GM19238 (cell line): ENCODE measurements around the gene UBE2QL1.

Experiments
- DNase-seq: peaks from one replicate; pipeline ENCODE4 v3.0.0; 2011; ENCODE audit warnings: low spot score; ENCODE audit not compliant: insufficient read length

The UBE2QL1 gene

DNA sequence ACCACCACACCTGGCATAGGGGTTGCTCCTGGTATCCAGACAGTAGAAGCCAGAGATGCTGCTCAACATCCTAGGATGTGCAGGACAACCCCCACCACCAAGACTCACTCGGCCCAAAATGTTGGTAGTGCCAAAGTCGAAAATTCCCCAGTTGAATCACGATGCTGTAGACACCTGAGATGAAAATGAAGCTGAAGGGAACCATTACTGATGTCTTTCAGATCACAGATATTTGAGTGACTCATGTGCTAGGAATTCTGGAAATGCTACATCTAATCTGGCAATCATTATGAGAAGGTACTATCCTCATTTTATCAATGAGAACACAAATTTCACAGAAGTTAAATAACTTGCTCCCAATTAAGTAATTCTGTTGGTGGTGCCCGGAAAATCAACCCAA is 21.0 kb upstream of the UBE2QL1 start:
- DNase-seq: no peak

DNA sequence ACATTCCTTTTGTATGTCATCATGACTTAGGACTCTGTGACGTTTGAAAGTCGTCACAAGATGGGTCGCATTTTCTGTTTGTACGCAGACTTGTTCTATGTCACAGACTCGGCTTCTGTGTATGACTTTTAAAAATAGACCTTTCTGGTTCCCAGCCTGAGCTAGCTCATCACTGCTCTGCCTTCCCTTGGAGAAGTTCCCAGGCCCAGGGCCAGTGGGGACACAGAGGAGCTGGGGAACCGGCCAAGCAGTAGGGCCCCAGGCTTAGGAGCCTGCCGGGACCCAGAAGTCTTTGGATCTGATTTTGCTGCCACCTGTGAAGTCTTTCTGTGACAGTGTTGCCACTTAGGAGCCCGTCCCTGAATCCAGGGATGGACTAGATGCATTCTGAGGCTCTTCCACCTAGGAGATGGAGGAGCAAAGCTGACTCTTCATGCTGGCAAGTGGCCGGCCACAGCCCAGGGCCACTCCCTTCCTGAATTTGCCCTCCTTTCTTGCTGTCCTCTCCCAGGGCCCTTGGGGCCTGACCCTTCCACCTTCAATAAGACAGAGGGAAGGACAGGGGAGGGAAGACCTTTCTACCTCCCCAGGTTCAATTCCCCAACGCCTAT is 18.1 kb upstream of the UBE2QL1 start:
- no peak for DNase-seq

DNA sequence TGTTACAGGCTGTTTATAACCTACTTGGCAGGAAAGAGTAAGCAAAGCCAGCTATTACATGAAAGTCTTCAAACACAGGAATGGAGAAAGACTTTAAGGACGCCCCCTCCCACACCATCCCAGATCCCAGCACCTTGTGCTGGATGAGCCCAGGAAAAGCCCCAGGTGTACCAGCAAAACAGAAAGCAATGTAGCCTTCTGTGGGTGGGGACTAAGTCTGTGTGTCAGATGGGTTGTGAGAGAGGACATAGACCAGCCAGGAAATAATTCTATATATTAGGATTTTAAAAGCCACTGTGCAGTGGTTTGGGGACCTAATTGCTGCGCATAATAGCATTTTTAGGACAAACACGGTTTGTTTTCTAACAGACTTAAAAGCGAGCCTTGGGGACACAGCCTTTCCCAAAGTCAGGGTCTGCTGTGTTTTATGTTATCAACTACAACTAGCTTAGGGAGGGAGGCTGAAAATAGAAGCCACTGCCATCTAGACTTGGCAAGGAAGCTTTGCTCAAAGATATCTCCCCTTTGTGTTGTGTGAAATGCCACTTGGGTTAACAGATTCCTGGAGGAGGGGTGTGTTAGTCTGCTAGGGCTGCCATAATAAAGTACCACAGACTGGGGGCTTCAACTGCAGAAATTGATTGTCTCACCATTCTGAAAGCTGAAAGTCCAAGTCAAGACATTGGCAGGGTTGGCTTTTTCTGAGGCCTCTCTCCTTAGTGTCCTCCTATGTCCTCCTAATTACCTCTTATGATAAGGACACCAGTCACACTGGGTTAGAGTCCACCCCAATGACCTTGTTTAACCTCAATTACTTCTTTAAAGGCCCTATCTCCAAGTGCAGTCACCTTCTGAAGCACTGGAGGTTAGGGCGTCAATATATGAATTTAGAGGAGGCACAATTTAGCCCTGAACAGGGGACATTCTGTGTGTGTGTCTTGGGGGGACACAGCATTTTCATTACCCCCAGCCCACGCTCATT is 17.2 kb upstream of the UBE2QL1 start:
- DNase-seq: no peak

DNA sequence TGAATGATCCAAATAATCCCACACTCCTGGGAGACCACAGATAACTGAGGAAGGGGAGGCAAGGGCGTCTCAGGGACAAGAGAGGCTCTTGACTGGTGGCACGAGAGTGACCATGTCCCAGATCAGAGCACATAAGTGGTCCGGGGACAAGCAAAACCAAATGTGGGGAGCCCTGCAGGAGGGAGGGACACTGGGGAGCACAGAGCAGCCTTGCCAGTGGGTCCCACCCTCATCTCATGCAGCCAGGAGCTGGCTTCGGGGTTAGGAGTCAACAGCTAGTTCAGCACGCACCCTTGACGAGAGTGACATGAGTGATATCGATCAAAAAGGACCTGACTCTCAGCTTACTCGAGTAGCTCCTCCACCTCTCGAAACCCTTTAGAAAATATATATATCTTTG is 16.5 kb upstream of the UBE2QL1 start:
- no peak for DNase-seq

DNA sequence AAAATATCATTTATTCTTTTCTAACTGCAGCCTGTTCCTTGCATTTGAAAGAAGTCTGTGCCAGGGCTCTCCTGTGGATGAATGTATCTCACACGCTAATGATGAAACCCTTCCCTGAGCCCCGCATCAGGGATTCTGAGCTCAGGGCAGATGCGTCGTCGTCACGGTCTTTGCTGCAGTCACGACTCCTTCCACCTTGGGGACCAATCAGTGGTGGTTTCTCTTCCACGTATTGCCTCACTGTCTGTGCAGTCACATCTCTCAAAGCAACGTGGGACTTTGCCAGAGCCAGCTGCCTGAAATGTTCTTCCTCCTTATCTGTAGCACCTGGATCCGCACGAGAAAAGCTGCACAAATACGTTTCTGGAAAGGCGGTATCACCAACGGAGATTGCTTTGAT is 13.9 kb upstream of the UBE2QL1 start:
- DNase-seq: no peak

DNA sequence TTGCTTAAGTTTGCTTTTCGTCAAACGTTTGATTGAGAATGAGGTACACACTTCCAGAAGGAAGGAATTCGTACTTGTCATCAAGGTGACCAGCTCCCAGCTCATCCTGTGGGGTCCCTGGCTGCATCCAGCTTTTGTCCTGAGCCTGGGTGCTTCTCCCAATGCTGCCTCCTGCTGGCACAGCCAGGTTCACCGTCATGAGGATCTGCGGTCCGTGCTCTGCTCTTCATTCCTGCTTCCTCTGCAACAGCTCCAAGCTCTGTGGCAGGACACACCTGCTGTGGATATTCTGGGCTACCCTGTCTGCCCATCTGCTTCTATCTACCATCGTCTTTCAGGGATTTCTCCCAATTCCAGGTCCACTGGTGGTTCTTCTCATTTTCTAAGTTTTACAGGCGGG is 13.3 kb upstream of the UBE2QL1 start:
- no peak for DNase-seq

DNA sequence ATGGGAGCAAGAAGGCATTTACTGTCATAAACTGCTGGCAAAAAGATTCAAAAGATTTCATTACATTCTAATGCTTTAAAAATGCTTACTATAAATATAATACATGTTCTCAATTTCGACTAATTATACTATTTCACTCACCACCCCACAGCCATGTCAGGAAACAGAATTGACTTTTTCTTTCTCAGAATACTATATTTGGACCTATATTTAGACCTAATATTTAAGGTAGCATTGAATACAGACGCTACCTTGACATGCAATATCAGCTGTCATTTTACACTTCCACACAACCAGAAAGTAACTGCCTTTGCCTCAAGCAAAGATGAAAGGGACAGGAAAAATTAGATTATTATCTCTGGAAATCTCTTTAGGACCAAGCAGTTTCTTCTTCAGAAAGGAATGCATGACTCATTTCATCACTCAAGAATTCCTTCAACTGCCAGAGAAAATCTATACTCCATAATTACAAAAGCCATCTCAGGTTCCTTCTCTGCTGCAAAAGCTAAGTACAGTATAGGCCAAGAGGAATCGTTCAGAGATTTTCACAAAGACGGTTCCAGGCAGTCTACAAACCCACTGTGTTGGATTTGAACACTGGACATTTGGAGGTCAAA is 11.8 kb upstream of the UBE2QL1 start:
- DNase-seq: no peak

DNA sequence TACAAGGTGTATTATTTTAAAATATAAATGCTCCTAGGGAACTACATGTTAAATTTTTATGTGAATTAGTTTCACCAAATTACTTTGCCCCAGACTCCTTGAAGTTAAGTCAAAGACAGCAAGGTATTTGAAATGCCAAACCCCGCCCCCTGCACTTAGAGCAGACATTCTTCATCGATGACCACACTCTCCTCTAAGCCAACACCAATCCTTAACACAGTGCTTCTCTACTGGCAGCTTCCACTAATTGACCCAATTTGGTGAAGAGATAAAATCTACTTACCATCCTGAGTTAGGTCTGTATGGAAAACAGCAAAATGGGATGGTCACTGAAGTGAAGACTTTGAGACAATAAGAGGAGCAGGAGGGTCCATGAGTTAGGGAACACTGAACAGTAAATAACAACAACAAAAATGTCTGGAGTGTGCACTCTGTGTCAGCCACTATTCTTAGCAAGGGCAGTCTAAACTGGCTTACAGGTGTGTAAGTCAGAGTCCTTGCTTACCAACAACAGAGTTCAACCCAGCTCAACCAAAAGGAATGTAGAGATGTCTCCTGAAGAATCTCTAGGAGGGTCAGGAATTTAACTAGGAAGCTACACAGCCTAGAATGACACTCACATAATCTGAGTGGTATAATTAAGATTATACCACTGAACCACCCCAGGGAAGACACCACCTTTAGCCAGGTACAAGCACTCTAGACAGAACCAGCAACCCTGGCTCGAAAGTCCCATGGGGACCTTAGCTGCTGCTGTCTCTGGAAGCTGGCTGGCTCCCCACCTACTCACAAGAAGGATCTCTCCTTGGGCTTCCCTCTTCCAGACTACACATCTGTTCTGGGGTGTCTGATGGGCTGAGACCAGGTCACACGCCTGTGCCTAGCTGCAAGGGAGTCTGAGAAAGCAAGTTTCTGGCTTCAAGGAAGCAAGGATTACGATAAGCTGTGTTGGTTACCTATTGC is 8.8 kb upstream of the UBE2QL1 start:
- no peak for DNase-seq

DNA sequence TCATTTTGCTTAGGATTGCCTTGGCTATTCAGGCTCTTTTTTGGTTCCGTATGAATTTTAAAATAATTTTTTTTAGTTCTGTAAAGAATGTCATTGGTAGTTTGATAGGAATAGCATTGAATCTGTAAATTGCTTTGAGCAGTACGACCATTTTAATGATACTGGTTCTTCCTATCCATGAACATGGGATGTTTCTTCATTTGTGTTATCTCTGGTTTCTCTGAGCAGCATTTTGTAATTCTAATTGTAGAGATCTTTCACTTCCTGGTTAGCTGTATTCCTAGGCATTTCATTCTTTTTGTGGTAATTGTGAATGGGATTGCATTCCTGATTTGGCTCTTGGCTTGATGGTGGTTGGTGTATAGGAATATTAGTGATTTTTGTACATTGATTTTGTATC is 6.3 kb upstream of the UBE2QL1 start:
- no peak for DNase-seq

DNA sequence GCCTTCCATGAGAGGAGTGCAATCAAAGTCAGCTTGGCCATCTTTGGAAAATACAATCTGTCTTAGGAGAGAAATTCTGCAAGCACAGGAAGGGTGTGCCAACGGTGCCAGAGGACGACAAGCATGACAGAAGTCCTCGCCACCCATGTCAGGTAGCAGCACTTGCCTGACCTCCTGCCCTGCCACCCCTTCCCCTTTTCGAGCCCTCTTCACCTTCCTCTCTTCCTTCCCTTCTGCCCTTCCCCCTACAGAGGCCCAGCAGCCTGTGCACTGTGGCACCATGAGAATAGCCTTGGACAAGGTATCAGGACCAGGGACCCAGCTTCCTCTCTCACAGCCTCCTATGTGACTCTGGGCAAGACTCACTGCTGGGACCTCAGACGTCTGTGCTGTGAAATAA is 5.3 kb upstream of the UBE2QL1 start:
- DNase-seq: no peak

DNA sequence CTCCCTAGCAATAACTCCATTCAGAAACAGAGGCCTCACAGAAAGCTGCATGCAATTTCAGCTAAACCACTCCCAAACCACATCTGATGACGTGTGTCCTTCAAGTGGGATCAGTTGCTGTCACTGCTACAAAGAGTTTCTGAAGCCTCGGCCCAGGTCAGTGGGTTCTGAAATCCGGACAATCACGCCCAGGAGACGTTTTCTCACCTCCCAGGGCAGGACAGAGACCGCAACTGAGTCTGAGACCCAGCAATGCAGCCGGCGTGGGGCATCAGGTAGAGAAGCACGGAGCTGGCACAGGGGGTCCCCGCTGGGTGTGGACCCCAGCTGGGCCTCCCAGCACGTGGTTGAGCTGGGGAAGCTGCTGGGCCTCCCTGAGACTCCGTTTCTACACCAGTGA is 2.6 kb upstream of the UBE2QL1 start:
- no peak for DNase-seq

DNA sequence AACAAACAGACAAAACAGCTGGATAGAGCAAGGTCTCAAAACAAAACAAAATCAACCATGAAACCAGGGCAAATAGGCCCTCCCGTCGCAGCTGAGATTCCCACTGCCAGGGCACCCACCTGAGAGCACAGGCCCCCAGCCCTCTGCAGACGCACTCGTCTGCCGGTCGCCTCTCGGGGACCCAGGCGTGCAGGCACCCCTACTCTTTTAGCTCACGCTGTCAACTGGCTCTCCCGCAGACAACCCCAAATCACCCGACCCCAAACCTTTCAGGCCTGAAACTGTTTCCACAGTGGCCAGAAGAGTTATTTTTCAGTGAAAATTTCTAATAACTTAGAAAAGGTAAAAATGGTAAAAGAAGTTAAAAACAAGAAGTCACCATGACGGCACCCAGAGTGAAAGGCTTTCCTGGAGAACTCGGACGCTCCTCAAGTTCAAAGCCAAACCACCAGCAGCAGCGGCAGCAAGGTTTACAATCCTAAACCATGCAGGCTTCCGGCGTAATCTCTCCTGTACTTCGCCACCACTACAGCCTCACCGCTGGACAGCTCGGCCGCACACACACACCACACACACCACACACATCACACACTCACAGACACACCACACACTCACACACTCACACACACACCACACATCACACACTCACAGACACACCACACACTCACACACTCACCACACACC is 1.9 kb upstream of the UBE2QL1 start:
- DNase-seq: no peak

DNA sequence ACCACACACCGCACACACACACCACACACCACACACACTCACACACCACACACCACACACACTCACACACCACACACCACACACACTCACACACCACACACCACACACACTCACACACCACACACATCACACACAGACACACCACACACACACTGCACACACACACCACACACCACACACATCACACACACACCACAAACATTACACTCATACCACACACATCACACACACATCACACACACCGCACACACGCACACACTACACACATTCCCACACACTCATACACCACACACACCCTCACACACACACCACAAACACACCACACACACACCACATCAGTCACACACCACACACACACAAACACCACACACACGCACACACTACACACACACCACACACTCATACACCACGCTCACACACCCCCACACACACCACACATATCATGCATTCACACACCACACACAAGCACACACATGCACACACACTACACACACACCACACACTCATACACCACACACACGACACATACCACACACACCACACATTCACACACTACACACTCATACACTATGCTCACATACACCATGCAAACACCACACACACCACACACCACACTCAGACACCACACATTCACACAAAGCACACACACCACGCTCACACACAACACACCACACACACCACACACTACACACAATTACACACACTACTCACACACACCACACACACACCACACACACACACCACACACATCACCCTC is 1.1 kb upstream of the UBE2QL1 start:
- no peak for DNase-seq

DNA sequence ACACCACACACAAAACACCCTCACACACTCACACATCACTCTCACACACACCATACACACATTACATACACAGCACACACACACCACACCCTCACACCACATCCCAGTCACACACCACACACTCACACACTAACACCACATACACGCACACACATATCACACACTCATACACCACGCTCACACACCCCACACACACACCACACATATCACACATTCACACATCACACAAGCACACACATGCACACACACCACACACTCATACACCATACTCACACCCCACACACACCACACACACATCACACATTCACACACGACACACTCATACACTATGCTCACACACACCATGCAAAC is 543 bp upstream of the UBE2QL1 start:
- DNase-seq: no peak

DNA sequence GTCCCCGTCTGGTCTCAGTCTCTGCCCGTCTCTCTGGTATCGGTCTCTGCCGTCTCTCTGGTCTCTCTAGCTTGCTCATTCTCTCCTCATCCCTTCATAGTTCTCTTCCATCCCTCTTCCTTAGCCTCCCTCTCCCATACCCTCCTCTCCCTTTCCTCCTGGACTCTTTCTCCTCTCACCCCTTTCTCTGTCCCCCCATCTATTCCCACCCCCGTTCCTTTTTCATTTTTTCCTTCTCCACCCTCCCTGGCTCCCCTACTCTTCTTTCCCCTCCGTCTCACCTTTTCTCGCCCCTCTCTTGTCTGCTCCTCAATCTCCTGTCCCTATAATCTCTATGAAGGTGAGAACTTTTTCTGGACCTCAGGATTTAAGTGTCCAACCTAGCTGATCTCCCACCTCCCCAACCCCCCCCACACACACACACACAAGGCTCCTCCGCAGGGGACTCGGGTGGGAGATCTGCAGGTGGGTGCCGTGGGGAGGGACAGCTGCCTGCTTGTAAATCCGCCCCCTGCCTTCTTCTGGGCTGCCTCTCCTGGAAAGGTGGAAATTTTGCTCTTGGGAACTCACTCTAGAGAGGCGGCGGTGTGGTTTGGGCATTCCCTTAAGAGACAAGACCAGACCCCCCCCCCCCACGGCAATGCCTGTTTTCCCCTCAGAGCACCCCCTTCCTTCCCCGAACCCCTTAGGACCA is 953 bp downstream of the UBE2QL1 start:
- DNase-seq: no peak

DNA sequence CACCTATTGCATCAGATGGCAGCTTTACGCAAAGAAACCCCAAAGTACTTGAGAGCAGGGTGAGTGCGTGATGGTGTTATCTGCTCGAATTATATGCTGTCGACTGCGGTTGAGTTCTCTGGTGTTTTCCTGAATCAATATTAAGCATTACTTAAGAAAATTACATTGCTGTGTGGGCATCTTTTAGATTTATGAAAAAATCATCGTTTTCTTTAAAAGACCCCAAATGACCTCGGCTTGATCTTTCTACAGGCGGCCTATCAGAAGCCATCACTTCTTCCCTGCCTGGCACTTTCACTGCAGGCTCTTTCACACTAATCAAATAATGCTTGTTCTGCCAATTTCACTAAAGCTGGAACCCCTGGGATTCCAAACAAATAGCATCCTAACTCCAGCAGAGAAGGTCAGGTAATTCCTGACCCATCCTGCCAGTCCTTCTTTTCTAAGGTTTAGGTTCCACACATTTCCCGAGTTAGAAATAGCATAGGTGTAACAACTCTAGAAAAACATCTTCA is 1.7 kb downstream of the UBE2QL1 start:
- DNase-seq: no peak

DNA sequence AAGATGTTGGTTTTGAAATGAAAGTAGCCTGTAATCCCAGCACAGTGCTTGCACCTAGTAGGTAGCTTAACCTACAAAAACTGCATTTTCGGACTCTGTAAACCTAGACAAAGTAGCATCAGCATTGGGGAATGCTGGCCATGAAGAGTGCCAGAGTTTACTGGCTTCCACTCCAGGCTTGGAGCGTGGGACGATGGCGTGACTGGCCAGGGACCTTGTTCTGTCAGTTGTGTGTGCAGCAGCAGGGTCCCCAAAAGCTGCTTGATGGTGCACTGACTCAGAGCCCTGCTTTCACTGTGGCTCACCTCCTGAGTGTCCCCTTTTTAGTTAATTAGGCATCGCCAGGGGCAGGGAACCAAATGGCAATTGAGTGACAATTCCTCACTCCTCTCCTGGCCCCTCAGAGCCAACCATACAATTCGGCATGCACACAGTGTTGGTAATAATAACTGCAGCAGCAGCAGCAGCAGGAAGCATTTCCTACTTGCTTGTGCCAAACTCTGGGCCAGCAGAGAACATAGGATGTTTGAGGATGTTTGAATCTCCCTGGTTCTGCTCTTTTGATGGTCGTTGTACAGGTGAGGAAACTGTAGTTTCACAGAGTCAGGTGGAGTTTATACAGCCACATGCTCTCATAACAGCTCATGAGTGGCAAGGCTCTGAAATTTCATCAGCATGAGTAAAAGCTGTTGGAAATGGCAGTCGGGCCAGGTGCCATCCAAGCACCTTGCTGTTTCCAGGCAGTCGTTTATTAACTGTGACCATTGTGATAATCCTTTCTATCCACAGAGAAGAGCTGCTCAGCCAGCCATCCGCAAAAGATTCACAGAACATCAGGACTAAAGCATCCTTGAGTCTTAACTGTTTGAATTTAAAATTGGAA is 4.2 kb downstream of the UBE2QL1 start:
- DNase-seq: no peak

DNA sequence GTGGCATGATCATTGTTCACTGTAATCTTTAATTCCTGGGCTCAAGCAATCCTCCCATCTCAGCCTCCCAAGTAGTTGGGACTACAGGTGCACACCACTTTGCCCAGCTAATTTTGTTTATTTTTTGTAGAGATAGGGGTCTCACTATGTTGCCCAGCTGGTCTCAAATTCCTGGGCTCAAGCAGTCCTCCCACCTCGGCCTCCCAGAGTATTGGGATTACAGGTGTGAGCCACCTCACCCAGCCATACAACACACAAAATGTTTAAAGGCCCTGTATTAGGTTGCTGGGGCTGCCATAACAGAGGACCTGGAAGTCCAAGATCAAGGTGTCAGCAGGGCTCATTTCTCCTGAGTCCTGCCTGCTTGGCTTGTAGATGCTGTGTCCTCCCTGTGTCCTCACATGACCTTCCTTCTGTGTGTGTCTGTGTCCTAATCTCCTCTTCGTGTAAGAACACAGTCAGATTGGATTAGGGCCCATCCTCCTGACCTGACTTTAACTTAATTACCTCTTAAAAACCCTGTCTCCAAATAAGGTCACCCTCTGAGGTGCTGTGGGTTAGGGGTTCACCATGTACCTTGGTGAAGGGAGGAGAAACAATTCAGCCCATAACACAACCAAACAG is 5.4 kb downstream of the UBE2QL1 start:
- no peak for DNase-seq
